Measurements from ENCODE around the gene DSG4. TPM values are rescaled to one million over a fixed set of nuclear protein-coding genes. Genes with fewer than 3 reads are reported as not detected.

The DSG4 gene
- total and polyA plus RNA-seq, 2 of the 4 experiments (the other 2 are of a cell fraction): not detected

DNA sequence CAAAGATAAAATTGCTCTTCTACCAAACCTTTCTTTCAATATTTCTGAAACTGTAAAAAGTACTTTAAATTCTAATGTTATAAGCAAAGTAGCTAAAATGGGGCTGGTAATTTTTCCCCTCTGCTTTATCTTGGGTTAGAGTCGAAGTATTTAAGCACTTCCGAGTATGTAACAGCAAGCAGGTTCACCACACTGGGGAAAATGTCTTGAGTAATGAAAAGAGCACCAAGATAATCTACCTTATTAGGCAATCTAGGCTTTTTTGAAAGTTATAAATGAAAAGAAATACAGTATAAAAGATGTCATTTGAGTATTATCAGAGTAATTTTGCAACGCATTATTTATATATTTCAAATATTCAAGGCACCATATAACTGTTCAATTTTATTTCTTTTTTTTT lies 70.3 kb downstream of the DSG4 start:
- dilution Hi-C loops (cut with HindIII; ENCODE audit: low sequenced_read_pairs, unreplicated experiment) (no loop called here), intact Hi-C loops (cut with micrococcal nuclease) (no loop called here), in situ Hi-C loops (cut with MboI; ENCODE audit: low sequenced_read_pairs) (no loop called here)
- CTCF ChIA-PET: interaction anchor here (0.7 kb wide), 1 partner anchor 66 kb away, joined by 4 read pairs; no protein-coding TSS in a partner anchor
- Histone ChIP-seq H3K27me3 (ENCODE audit: control insufficient read depth, insufficient read depth, low read length) (no peaks in the 10 kb centered on the region), H3K27ac (ENCODE audit: insufficient read depth, low read length) (no peak overlapping the region), H2BK15ac (ENCODE audit: low read depth, low read length) (no peak overlapping the region), H3K14ac (replicated peaks; ENCODE audit: low read depth, low read length) (no peak overlapping the region), H4K20me1 (ENCODE audit: insufficient read depth, low read length) (no peaks in the 10 kb centered on the region), H4K91ac (ENCODE audit: insufficient read depth, low read depth, low read length) (no peak overlapping the region), H2BK5ac (ENCODE audit: low read depth, low read length, poor library complexity, severe bottlenecking) (no peak overlapping the region), H3K18ac (ENCODE audit: low read depth, low read length) (no peak overlapping the region), H3K36me3 (ENCODE audit: control insufficient read depth, insufficient read depth, low read length) (no peaks in the 10 kb centered on the region), H3K23ac (ENCODE audit: low read depth, low read length) (no peak overlapping the region), H3K4ac (ENCODE audit: low read depth, low read length) (no peak overlapping the region), H2BK120ac (ENCODE audit: low read depth, low read length) (no peak overlapping the region), H3K4me3 (ENCODE audit: insufficient read depth, low read depth, low read length) (no peak overlapping the region), H4K5ac (ENCODE audit: low read depth, low read length) (no peak overlapping the region), H3K4me2 (ENCODE audit: low read depth, low read length) (no peak overlapping the region), H3K56ac (ENCODE audit: extremely low read depth, insufficient read depth, low read length) (no peak overlapping the region), H3K79me1 (ENCODE audit: low read depth in 1 of 2, low read length in 2 of 2) (no peaks in the 10 kb centered on the region), H2BK20ac (ENCODE audit: low read depth, low read length) (no peak overlapping the region), H2AK9ac (replicated peaks; ENCODE audit: low read depth, low read length, poor library complexity) (no peak overlapping the region), H2AK5ac (ENCODE audit: low read depth, low read length) (no peak overlapping the region), H4K8ac (ENCODE audit: low read depth in 2 of 2, low read length in 2 of 2) (no peak overlapping the region), H3K9me1 (ENCODE audit: insufficient read depth, low read length) (no peaks in the 10 kb centered on the region), H3K9ac (ENCODE audit: low read depth, low read length) (no peak overlapping the region), H2AFZ (replicated peaks; ENCODE audit: low read length, poor library complexity) (no peak overlapping the region), H3K4me1 (ENCODE audit: control insufficient read depth, insufficient read depth, low read length) (no peaks in the 10 kb centered on the region), H3K9me3 (ENCODE audit: control insufficient read depth, insufficient read depth, low read length) (no peaks in the 10 kb centered on the region; the same call in 1 of the 2 replicates)
- no peak for DNase-seq
- no TSS peak for BruUV-seq (replicated peaks)
- POLR2A ChIA-PET (ENCODE audit: unreplicated experiment): no interaction called here
- TF ChIP-seq CEBPB (IDR thresholded peaks at IDR 0.05; ENCODE audit: low read depth, low read length) (no peak), FOS (IDR thresholded peaks at IDR 0.05; ENCODE audit: low read depth, low read length) (no peak), SMC3 (IDR thresholded peaks at IDR 0.05; ENCODE audit: low read depth, low read length) (no peak), BHLHE40 (IDR thresholded peaks at IDR 0.05; ENCODE audit: low read depth, low read length) (no peak), NFE2L2 (IDR thresholded peaks at IDR 0.05; ENCODE audit: low read depth, low read length) (no peak), RAD21 (IDR thresholded peaks at IDR 0.05; ENCODE audit: low read length) (no peak), MAFK (IDR thresholded peaks at IDR 0.05; ENCODE audit: low read depth, low read length) (no peak), MAZ (IDR thresholded peaks at IDR 0.05; ENCODE audit: borderline replicate concordance, low read depth, low read length) (no peak), POLR2A (IDR thresholded peaks at IDR 0.05; ENCODE audit: low read depth, low read length) (no peak), RFX5 (IDR thresholded peaks at IDR 0.05; ENCODE audit: low read depth, low read length) (no peak), CHD1 (IDR thresholded peaks at IDR 0.05; ENCODE audit: low read depth, low read length) (no peak), RCOR1 (IDR thresholded peaks at IDR 0.05; ENCODE audit: insufficient replicate concordance, low read length) (no peak), MXI1 (IDR thresholded peaks at IDR 0.05; ENCODE audit: borderline replicate concordance, low read depth, low read length) (no peak)
- TF ChIP-seq, protein P1, sequence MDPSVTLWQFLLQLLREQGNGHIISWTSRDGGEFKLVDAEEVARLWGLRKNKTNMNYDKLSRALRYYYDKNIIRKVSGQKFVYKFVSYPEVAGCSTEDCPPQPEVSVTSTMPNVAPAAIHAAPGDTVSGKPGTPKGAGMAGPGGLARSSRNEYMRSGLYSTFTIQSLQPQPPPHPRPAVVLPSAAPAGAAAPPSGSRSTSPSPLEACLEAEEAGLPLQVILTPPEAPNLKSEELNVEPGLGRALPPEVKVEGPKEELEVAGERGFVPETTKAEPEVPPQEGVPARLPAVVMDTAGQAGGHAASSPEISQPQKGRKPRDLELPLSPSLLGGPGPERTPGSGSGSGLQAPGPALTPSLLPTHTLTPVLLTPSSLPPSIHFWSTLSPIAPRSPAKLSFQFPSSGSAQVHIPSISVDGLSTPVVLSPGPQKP (IDR thresholded peaks at IDR 0.05; ENCODE audit: borderline replicate concordance, low read depth, low read length): no peak
- TF ChIP-seq, protein P2, sequence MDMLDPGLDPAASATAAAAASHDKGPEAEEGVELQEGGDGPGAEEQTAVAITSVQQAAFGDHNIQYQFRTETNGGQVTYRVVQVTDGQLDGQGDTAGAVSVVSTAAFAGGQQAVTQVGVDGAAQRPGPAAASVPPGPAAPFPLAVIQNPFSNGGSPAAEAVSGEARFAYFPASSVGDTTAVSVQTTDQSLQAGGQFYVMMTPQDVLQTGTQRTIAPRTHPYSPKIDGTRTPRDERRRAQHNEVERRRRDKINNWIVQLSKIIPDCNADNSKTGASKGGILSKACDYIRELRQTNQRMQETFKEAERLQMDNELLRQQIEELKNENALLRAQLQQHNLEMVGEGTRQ (IDR thresholded peaks at IDR 0.05; ENCODE audit: low read depth, low read length): no peak
- TF ChIP-seq, protein P3, sequence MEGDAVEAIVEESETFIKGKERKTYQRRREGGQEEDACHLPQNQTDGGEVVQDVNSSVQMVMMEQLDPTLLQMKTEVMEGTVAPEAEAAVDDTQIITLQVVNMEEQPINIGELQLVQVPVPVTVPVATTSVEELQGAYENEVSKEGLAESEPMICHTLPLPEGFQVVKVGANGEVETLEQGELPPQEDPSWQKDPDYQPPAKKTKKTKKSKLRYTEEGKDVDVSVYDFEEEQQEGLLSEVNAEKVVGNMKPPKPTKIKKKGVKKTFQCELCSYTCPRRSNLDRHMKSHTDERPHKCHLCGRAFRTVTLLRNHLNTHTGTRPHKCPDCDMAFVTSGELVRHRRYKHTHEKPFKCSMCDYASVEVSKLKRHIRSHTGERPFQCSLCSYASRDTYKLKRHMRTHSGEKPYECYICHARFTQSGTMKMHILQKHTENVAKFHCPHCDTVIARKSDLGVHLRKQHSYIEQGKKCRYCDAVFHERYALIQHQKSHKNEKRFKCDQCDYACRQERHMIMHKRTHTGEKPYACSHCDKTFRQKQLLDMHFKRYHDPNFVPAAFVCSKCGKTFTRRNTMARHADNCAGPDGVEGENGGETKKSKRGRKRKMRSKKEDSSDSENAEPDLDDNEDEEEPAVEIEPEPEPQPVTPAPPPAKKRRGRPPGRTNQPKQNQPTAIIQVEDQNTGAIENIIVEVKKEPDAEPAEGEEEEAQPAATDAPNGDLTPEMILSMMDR (conservative IDR thresholded peaks at IDR 0.05; ENCODE audit: low read depth, low read length): no peak
- ATAC-seq (ENCODE audit: low read depth): no peak
- WGBS, 2 experiments (ENCODE audit: extremely low coverage in 2 of 2, insufficient read length in 1 of 2): no CpG with 5 or more reads among the region's 3 CpGs
